HG03575 (cell line): ENCODE data around the gene RSRC1.
"Not testable (repeated sequence)": the region's sequence is repeated elsewhere in the genome, so short reads cannot be mapped to it uniquely, and the experiment has no call there.

Experiments
- ATAC-seq: cut with Tn5 transposase; IDR thresholded peaks from one replicate; pipeline ENCODE4 v1.9.1; 2021; ENCODE audit not compliant: unreplicated experiment, insufficient number of reproducible peaks, low FRiP score; ENCODE audit errors: extremely low read depth

The RSRC1 gene

GRCh38 chr3:158532099-158532734 lies 422.3 kb downstream of the RSRC1 start:
- ATAC-seq, result no peak

GRCh38 chr3:158535918-158536317 lies 426.0 kb downstream of the RSRC1 start:
- no peak for ATAC-seq

GRCh38 chr3:158539414-158540014 lies 429.6 kb downstream of the RSRC1 start:
- ATAC-seq, result no peak

- ATAC-seq, result no peak
These were observed 430.2 kb downstream of the RSRC1 start for GRCh38 chr3:158540066-158540465.

GRCh38 chr3:158548691-158549090 lies 438.8 kb downstream of the RSRC1 start:
- ATAC-seq, result no peak

- not testable (repeated sequence) for ATAC-seq
These were observed 440.0 kb downstream of the RSRC1 start for GRCh38 chr3:158549938-158550337.

GRCh38 chr3:158552124-158552523 lies 442.2 kb downstream of the RSRC1 start:
- no peak for ATAC-seq

GRCh38 chr3:158559504-158559903 lies 449.6 kb downstream of the RSRC1 start:
- ATAC-seq, result no peak

- no peak for ATAC-seq
These were observed 451.1 kb downstream of the RSRC1 start for GRCh38 chr3:158560979-158561378.

GRCh38 chr3:158562674-158563073 lies 452.8 kb downstream of the RSRC1 start:
- no peak for ATAC-seq

GRCh38 chr3:158563076-158563475 lies 453.2 kb downstream of the RSRC1 start:
- no peak for ATAC-seq

- no peak for ATAC-seq
These were observed 455.2 kb downstream of the RSRC1 start for GRCh38 chr3:158565076-158565475.

GRCh38 chr3:158568784-158569183 lies 458.9 kb downstream of the RSRC1 start:
- ATAC-seq, result no peak

- ATAC-seq, result no peak
These were observed 459.9 kb downstream of the RSRC1 start for GRCh38 chr3:158569794-158570193.

GRCh38 chr3:158570999-158571702 lies 461.3 kb downstream of the RSRC1 start, which contains the start of gene MLF1:
MLF1 (plus strand) TSS chr3:158571194; CDS start chr3:158571301, 107 bp downstream.
- peak; percentile 97 for ATAC-seq

- ATAC-seq, result no peak
These were observed 462.3 kb downstream of the RSRC1 start for GRCh38 chr3:158571969-158572765.

- no peak for ATAC-seq
These were observed 462.8 kb downstream of the RSRC1 start for GRCh38 chr3:158572766-158573060.

- ATAC-seq, result no peak
These were observed 463.8 kb downstream of the RSRC1 start for GRCh38 chr3:158573714-158574113.

GRCh38 chr3:158574646-158575045 lies 464.8 kb downstream of the RSRC1 start:
- no peak for ATAC-seq

GRCh38 chr3:158590223-158590622 lies 480.3 kb downstream of the RSRC1 start:
- ATAC-seq, result no peak
